Colon (tissue), 2 donors: ENCODE results near the gene RNF212B.
"Not testable (repeated sequence)": the region's sequence is repeated elsewhere in the genome, so short reads cannot be mapped to it uniquely, and the experiment has no call there.

Experiments used
- FAIRE-seq: peaks from 2 replicates; lab custom pipeline; 2012; peaks lifted over from hg19 to GRCh38; lab: Jason Lieb, UNC
- donor health status: control.
- donor health status: control.

The RNF212B gene

DNA sequence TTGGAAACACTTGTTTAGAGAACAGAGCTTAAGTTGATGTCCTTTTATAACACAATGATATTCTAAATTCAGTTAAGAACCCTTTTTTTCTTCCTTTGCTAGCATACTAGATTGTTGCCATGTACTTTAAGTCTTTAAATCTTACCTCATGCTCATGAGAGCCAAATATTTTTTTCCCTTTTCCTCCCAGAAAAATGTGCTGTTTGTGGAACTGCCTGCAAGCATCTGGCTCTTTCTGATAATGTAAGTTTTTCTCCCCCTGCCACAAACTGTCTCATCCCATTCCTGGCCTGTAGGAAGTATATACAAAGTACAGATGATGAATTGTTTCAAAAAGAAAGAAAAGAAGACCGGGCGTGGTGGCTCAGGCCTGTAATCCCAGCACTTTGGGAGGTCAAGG, 5.3 kb downstream of the RNF212B start:
- FAIRE-seq: no peak

DNA sequence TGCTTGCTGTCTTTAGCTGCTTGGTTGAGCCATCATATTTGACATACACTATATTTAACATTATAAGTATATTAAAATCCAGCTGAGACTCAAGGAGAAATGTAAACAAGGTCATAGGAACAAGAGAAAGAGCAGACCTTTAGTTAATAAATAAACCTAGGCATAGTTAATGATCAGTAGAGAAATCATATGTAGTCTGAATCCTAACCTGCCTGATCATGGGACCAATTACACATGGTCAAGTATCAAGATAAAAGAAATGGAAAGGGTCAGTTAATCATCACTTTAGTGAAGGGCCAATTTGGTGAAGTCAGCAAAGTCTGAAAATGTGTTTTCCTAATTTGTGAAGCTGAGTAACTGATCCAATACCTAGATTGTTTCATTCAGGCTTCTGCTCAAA, 7.5 kb downstream of the RNF212B start:
- FAIRE-seq: no peak

DNA sequence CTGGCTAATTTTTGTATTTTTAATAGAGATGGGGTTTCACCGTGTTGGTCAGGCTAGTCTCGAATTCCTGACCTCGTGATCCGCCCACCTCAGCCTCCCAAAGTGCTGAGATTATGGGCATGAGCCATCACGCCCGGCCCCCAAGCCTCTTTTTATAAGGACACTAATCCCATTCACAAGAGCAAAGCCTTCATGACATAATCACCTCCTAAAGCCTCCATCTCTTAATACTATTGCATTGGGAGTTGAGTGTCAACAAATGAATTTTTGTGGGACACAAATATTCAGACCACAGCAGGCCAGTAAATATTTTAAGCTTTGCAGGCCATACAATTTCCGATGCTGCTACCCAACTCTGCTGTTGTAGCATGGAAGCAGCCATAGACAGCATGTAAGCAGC, 10.9 kb downstream of the RNF212B start:
- FAIRE-seq: no peak

DNA sequence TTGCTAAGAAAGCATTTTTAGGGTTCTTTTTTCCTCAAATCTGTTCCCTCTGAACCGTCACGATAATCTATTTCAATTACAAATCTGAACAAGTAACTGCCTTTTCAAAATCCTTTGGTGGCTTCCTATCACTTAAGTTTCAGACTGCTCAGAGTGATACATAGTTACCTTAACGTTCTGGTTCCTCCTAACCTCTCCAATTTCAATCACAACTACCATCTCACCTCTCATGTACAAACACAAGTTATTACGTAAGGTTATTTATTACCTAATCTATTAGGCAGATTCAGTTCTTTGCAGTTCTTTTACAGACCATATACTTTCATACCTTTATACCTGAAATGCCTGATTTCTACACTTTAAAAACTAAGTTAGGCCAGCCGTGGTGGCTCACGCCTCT, 12.1 kb downstream of the RNF212B start:
- no peak for FAIRE-seq

DNA sequence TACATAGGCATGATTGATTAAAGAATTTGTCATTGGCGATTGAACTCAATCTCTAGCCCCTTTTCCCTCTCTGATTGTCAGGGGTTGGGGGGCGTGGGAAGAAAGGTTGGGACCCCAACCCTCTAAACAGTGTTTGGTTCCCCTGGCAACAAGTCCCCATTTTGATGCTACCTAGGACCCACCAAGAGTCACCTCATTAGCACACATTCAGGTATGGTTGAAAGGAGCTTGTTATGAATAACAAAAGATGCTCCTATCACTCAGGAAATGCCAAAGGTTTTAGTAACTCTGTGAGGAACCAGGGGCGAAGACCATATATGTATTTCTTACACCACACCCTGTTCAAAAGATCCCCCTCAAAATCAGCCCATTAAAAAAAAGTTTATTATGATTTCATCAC, 14.3 kb downstream of the RNF212B start:
- no peak for FAIRE-seq

DNA sequence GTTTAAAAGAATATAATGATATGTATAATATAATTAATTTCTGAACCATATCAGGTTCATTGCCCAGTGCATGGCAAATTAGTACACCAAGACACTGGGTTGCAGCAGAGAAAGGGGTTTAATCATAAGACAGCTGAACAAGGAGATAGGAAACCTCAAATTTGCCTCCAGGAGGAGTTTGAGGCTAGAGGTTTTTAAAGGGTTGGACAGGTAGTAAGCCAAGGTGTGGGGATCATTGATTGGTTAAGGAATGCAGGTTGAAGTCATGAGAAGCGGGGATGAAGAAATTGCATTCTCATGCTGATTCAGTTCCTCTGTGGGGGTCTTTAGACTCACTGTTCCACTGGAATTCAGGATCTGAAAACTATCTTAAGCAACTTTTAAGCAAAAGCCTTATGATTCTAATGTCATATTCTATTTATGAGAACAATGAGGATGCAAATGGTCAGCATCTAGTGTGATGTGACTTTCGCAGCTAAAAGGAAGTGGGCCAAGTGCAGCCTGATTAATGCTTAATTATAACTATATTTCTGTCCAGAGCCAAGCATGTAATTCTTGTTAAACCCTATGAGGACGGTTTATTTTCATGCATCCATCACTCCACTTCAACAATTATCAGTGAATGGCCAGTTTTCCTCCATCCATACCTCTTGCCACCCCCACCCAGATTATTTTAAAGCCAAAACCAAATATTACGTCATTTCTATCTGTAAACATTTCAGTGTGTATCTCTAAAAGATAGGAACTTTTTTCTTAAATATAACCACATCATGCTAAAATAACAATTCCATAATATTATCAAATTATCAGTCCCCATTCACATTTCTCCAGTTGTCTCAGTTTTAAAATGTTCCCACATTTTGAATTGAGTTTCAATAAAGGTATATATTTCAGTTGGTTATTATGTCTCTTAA, 14.9 kb downstream of the RNF212B start:
- FAIRE-seq: no peak

DNA sequence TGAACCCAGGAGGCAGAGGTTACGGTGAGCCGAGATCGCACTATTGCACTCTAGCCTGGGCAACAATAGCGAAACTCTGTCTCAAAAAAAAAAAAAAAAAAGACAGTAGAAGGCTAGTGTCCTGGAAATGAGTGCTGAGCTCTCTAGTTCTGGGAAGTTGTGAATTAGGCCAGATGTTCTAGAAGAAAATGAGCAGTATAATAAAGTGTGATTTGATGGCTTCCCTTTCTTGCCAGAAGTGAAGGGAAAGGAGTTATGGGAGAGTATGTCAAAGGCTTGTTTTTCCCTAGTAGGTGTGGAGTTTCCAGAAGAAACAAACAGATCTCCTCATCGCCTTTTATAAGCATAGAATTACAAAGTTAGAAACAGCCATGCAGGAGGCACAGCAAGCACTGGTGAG, 20.5 kb downstream of the RNF212B start:
- no peak for FAIRE-seq

DNA sequence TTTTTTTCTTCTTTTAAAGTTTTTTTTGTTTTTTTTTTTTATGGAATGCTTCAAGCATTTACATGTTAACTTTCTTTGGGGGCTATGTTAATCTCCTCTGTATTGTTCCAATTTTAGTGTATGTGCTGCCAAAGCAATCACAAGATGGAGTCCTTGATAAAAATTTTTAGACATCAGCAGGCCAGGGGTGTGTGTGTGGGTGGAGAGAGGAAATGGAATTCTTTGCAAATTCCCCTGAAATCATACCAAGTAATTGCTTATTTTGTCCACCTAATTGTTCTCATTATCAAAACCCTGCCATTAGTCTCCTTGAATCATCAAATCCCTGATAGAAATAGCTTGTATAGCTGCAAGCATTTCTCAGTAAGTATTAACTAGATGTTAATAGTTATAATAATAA, 21.7 kb downstream of the RNF212B start:
- no peak for FAIRE-seq

DNA sequence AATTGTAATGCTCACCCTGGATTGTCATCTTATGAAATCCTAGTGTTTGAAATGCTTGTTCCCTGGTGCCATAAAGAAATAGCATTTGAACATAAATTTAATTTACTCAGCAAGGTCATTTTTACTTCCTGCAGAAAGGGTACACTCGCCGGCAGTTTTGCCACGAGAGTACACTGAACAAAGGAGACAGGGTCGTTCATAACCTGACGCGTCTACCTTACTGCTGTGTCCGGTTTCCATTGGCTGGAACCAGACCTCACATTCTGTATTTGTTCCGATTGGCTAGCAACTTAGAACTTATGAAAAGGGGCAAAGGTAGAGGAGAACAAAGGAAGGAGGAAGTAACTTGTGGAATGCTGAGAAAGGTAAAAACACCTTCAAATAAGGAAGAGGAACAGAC, 23.1 kb downstream of the RNF212B start:
- FAIRE-seq: not testable (repeated sequence)

DNA sequence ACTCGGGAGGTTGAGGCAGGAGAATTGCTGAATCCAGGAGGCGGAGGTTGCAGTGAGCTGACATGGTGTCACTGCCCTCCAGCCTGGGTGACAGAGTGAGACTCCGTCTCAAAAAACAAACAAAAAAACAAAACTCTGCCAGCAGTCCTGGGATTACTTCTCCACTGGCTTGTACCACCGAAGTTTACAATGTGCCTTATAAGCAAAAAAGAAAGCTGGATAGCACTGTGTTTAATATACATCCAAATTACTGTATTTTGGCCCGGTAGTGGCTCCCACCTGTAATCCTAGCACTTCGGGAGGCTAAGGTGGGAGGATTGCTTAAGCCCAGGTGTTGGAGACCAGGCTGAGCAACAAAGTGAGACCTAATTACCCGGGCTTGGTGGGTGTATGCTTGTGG, 31.5 kb downstream of the RNF212B start:
- FAIRE-seq: no peak

DNA sequence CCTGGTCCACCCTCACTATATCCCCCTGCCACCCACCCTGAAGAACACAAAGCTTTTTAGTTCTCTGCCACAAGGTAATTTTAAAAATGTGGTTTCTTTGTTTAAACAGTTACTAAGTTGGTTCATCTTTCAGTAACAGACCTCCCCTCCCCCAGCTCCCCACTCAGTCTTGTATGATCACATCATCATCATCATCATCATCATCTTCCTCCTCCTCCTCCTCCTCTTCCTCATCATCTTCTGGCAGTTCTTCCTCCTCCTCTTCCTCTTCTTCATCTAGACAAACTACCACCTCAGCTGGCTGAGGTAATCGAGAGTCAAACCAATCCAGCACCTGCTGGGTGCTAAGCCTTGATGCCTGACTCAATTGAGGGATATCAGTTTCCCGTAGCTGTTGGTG, 37.7 kb downstream of the RNF212B start:
- no peak for FAIRE-seq

DNA sequence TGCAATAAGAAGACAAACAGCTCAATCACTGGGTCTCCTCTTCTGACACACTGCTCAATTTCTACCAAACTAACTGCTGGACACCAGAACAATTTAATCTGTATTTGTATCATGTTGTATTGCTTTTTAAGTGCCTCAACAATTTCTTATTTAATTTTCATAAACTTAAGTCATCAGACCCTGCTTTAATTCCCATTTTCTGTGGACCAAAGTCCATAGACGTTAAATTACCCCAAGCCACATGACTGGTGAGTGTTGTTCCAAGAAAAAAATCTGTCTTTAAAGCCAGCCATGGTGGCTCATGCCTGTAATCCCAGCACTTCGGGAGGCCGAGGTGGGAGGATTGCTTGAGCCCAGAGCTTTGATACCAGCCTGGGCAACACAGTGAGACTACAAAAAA, 39.5 kb downstream of the RNF212B start:
- no peak for FAIRE-seq

DNA sequence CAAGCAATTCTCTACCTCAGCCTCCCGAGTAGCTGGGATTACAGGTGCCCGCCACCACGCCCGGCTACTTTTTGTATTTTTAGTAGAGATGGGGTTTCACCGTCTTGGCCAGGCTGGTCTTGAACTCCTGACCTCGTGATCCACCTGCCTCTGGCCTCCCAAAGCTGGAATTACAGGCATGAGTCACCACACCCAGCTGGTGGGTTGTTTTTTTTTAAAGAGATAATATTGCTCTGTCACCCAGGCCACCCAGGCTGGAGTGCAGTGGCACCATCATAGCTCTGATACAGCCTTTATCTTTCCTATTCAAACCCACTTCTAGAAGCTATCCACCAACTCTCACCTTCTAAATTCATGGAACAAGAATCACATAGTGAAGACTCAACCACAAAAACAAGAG, 40.2 kb downstream of the RNF212B start:
- not testable (repeated sequence) for FAIRE-seq

DNA sequence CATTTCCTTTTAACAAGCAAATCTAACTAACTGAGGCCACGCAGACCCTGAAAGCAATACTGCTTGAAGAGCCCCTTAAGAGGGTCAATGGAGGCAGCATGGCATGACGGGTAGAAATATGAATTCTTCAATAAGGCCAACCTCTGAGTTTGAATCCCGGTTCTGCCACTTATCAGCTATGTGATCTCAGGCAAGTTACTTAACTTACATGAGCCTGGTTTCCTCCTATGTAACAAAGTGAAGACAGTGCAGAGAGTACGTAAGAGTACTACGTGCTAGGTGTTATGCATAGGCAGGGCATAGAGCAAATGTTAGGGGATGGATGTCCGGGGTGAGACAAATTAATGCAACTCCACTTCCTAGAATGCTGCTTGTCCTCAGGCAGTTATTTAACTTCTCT, 43.5 kb downstream of the RNF212B start:
- no peak for FAIRE-seq

DNA sequence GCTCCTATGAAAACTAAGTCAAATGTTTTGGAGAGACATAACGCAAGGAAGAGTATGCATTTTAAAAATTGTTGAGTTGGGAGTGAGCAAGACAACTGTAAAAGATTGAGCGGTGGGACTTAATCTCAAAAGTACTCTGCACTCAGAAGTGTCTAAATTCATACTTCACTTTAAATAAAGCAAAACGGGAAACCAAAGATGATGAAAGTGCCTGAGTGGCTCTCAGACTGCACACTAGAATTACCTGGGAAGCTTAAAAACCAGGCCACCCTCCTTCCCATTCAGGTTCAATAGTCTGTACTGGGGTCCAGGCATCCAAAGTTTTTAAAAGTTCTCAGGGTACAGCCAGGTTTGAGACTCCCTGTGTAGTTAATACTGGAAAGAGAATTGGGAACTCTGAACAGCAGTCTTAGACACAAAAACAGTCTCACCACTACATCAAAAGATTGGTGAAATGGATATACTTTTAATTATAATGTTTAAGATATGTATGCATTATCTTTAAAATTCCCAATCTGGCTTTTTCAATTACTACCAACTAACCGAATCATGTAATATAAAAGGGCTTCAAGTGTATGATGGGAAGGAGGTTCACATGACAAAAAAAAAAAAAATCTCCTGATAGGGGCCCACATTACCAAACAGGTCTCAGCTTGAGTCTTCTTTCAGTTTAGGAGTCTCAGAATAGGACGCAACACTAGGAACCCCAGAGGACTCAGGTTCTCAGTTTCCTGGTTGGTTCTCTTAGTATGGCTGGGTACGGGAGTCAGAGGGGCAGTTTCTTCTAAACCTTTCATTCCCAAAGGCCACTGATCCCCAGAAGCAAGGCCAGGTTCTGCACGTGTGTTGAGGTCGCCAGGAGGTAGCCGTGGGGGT, 47.2 kb downstream of the RNF212B start:
- FAIRE-seq: peak; percentile 10

DNA sequence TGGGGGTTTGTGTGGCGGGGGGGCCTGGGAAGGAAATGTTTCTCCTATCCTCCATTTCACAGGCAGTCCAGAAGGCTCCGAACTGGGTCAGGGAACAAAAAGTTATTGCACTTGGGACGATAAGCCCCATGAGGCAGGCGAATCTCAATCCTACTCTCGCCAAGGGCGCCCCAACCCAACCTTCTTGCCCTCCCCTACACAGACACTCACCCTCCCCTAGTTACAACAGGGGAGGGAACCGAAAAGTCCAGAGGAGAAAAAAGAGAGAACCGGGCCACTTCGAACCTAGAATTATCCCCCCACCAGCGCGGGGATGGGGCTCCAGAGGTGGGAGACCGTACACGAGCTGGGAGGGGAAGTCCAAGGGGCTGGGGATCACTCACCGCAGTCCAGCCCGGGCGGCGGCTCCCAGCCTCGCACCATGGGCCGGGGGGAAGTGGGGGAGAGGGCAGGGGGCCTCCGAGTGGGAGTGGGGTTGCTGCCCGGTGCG, 47.8 kb downstream of the RNF212B start:
- FAIRE-seq: no peak

DNA sequence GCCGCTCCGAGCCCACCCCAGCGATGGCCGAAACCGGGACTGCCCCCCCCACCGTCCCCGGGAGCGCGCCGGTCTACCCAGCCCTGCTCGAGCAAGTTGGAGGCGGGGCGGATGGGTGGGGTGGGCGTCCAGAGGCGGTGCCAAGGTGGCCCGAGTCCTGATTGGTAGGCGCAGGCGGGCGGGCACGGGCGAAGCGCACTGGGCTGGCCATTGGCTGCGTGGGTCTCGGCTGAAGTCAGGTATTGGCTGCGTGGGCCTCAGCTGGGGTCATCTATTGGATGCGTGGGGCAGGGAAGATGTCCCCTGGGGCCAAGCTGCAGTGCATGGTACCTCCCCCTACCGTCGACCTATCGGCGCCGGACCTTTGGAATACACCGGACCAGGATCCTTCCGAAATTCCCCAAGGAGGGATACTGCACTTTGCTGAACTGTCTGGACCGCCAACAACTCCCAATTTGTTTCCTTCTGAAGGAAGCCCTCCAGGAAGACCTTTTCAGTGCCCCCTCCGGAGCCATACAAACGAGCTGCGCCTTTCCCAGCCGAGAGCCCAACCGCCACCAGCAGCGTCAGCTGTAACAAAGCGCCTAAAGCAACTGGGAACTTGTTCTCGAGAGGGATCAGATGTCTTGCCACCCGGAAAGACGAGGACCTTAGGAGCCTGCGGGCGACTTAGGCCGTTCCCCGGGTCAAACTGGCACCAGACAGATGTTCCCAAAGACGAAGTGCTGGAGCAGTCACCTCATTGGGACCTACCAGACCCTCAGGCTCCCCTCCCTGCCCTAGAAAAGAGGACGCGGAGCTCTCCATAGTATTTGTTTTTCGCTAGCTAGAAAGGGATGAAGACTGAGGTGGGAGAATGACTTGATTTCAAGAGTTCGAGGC, 48.5 kb downstream of the RNF212B start, which contains the start of gene HOMEZ:
HOMEZ (minus strand) TSS at position 113 of the 882 bp plus-strand sequence. CDS start 180 bp downstream, outside the sequence.
- peak; percentile 31 for FAIRE-seq

DNA sequence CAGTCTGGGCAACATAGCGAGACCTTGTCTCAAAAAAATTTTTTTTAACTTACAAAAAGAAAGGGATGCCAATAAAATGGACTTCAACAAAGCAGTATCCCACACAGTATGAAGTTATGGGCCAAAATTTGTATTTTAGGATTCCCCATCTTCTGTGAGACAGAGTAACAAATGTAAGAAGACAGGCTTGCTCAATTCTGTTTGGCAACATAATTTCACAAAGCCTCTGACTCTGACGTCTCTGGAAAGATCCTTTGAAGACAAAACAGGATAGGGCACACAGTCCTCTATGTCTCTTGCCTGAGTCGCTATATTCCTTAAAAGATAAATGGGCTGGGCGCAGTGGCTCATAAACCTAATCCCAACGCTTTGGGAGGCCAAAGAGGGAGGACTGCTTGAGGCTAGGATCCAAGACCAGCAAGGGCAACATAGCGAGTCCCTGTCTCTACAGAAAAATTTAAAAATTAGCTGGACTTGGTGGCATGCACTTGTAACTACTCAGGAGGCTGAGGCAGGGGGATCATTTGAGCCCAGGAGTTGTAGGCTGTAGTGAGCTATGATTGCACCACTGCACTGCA, 49.3 kb downstream of the RNF212B start:
- FAIRE-seq: no peak

DNA sequence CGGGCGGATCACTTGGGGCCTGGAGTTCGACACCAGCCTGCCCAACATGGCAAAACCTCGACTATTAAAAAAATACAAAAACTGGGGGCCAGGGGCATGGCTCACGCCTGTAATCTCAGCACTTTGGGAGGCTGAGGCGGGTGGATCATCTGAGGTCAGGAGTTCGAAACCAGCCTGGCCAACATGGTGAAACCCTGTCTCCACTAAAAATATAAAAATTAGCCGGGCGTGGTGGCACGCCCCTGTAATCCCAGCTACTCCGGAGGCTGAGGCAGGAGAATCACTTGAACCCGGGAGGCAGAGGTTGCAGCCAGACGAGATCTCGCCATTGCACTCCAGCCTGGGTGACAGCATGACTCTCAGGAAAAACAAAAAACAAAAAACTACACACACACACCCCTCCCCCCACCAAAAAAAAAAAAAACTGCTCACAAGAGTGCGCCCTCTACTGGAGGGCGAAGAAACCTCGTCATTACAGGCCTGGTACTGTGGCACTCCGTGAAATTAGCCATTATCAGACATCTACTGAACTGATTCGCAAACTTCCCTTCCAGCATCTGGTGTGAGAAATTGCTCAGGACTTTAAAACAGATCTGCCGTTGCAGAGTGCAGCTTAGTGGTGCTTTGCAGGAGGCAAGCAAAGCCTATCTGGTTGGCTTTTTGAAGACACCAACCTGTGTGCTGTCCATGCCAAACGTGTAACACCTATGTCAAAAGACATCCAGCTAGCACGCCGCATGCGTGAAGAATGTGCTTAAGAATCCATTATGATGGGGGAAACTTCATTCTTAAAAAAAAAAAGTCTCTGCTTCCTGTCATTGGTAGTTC, 57.2 kb downstream of the RNF212B start:
- no peak for FAIRE-seq

DNA sequence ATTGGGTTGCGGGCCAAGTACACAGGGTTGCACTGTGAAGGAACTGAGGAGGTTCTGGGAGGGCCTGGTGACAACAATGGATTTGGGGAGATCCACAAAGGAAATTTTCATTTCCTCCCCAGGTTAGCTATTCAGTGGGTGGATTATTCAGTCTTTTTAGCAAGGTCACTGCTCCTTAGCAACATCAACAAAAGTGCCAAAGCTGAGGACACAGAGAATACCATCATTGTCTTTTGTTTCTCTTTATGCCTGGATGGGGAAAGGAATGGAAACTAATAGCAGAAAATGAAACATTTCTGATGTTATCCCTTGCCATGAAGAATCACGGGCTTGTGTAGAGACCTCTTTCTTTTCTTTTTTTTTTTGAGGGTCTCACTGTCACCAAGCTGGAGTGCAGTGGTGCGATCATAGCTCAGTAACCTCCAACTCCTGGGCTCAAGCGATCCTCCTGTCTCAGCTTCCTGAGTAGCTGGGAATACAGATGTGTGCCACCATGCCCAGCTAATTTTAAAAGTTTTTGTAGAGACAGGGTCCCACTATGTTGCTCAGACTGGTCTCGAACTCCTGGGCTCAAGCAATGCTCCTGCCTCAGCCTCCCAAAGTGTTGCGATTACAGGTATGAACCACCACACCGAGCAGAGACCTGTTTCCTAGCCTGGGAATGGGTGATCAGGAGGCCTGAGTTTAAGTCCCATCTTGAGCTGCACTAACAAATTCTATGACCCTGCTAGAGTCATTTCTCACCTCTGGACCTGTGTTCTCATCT, 58.5 kb downstream of the RNF212B start:
- no peak for FAIRE-seq
